K562 (cell line): ENCODE measurements around the gene RPLP2. TPM values are rescaled to one million over a fixed set of nuclear protein-coding genes. Genes with fewer than 3 reads are reported as not detected.
A peak's percentile ranks its signal among the peaks of the same experiment; 100 is the strongest.

Experiments
- CCNT2 ChIP-seq: IDR thresholded peaks from 2 replicates; pipeline ENCODE4 v1.6.1; 2011; ENCODE audit warnings: borderline replicate concordance, low read depth, mild to moderate bottlenecking, moderate library complexity, mixed read lengths, low read length; ENCODE audit not compliant: insufficient read length; ENCODE audit errors: extremely low read depth
- CTBP1 ChIP-seq: fragments of 450-650 bp; IDR thresholded peaks from 2 replicates; pipeline ENCODE4 v1.6.1; 2016; ENCODE audit warnings: borderline replicate concordance
- EP400 ChIP-seq: fragments of 450-650 bp; IDR thresholded peaks from 2 replicates; pipeline ENCODE4 v1.6.1; 2017; ENCODE audit warnings: antibody characterized with exemption, mild to moderate bottlenecking, moderate library complexity
- GATAD2B ChIP-seq: fragments of 450-650 bp; IDR thresholded peaks from 2 replicates; pipeline ENCODE4 v1.6.1; 2017; ENCODE audit warnings: mild to moderate bottlenecking, borderline replicate concordance
- HMGN3 ChIP-seq: IDR thresholded peaks from 2 replicates; pipeline ENCODE4 v1.6.1; 2011; ENCODE audit warnings: borderline replicate concordance, low read depth, mild to moderate bottlenecking, mixed read lengths, low read length; ENCODE audit not compliant: insufficient read length; ENCODE audit errors: extremely low read depth
- HNRNPUL1 ChIP-seq: fragments of 200-400 bp; formaldehyde crosslinking; IDR thresholded peaks from 2 replicates; pipeline ENCODE4 v1.6.1; 2017; ENCODE audit warnings: low read length
- MEIS2 ChIP-seq: fragments of 450-650 bp; IDR thresholded peaks from 2 replicates; pipeline ENCODE4 v1.6.1; 2014; ENCODE audit warnings: mild to moderate bottlenecking; ENCODE audit not compliant: partially characterized antibody
- NFIX ChIP-seq: fragments of 250-450 bp; sonication (Bioruptor Pico); IDR thresholded peaks from 2 replicates; pipeline ENCODE4 v1.4.0; 2020; ENCODE audit warnings: low read depth, mild to moderate bottlenecking, moderate library complexity
- POLR2AphosphoS5 ChIP-seq: IDR thresholded peaks from 2 replicates; pipeline ENCODE4 v1.6.1; 2011; ENCODE audit warnings: mild to moderate bottlenecking, low read depth, low read length, moderate library complexity; ENCODE audit not compliant: control insufficient read depth, insufficient read depth
- SNIP1 ChIP-seq: fragments of 450-650 bp; IDR thresholded peaks from 2 replicates; pipeline ENCODE4 v1.7.1; 2017; ENCODE audit warnings: low read depth, mild to moderate bottlenecking
- TBL1XR1 ChIP-seq, 2 experiments: IDR thresholded peaks; 2 replicates each; pipeline ENCODE4 v1.6.1; 2012; ENCODE audit warnings: improper control_type of control experiment in 2 of 2, low read length in 2 of 2, mild to moderate bottlenecking in 1 of 2
- ZNF717 ChIP-seq: fragments of 250-450 bp; sonication (Bioruptor Pico); IDR thresholded peaks from 2 replicates; pipeline ENCODE4 v1.5.0; 2021
- polyA plus RNA-seq, 8 experiments: library from polyadenylated mRNA; depleted of rRNA in 4 of 8; stranded (reverse) in 5 of 8; unstranded in 3 of 8; fragments of >200 nt; fragmentation: Nextera tagmentation in 2 of 8; fragmentation: Illumina TruSeq in 1 of 8; extraction: Ambion mirVana in 2 of 8; extraction: Trizol in 1 of 8; gene quantifications; 2 replicates each; pipeline versions ENCODE4 v1.2.1 to v1.2.3, GENCODE V29; 2011 to 2014; ENCODE audit warnings: inconsistent platforms in 1 of 8, missing spikeins in 1 of 8
- total RNA-seq, 7 experiments: library from RNA; depleted of rRNA in 6 of 7; stranded (reverse); fragments of >200 nt in 6 of 7; fragmentation: Illumina TruSeq in 2 of 7; extraction: Trizol in 2 of 7; gene quantifications; 2 replicates each; pipeline versions ENCODE4 v1.2.1 to v1.2.3, GENCODE V29; 2011 to 2021; ENCODE audit warnings: low replicate concordance in 1 of 7
- TF ChIP-seq, protein P1 (sequence below): fragments of 450-650 bp; IDR thresholded peaks from 2 replicates; pipeline ENCODE4 v1.7.0; 2016; ENCODE audit warnings: borderline replicate concordance
- TF ChIP-seq, protein P2 (sequence below), 2 experiments: fragments of 150-350 bp in 1 of 2; IDR thresholded peaks; 2 replicates each; pipeline ENCODE4 v1.6.1; 2012 to 2016; ENCODE audit warnings: low read depth in 2 of 2, low read length in 2 of 2, mild to moderate bottlenecking in 1 of 2, moderate library complexity in 1 of 2
- TF ChIP-seq, protein P3 (sequence below): fragments of 250-450 bp; sonication (Bioruptor Pico); IDR thresholded peaks from 2 replicates; pipeline ENCODE4 v1.9.0; 2021; ENCODE audit warnings: mild to moderate bottlenecking, inconsistent platforms
- TF ChIP-seq, protein P4 (sequence below): fragments of 250-450 bp; sonication (Bioruptor Pico); IDR thresholded peaks from 2 replicates; pipeline ENCODE4 v1.8.0; 2021; ENCODE audit warnings: borderline replicate concordance, mild to moderate bottlenecking, moderate library complexity; ENCODE audit not compliant: poor library complexity, severe bottlenecking

RPLP2 gene
- total and polyA plus RNA-seq, 9 of the 15 experiments (the other 6 are each of a cell fraction or from before 2014, with no cell fraction given): 528 to 3,807 (median 1,633) TPM

DNA sequence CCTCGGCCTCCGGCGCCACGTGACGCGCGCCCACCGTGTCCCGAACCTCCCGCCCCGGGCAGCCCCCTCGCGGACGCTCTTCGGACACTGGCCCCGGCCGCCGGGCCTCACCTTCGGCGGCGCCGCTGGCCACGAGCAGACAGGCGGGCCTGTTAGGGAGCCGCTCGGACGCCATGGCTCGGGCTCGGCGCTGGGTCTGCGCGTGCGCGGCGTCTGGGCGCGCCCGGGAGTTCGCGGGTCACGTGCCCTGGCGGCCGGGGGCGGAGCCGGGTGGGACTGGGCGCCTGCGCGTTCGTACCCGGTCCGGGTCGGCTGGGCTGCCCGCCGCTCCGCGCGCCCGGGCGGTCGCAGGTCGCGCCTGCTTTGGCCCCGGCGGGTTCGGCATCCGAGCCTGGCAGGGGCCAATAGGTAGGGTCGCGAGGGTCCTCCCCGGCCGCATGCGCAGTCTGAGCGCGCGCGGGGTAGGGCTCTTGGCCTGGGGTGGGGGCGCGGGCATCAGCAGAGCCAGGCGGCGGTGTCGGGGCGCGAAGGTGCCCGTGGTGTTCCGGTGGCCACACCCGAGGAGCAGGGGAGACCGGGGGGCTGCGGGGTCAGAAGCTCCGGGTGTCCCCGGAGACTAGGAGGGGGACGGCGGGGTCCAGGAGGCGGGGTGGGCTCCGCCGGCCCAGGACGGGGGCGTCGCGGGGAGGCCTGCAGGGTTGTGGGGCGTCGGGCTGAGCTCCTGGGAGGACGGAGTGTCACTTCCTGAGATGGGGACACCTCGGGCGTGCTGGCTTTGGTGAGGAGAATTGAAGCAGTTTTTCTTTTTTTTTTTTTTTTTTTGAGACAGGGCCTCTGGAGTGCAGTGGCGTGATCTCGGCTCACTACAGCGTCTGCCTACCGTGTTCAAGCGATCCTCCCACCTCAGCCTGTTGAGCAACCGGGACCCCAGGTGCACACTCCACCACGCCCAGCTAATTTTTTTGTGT, 32.2 kb upstream of the RPLP2 start, which contains the start of gene GATD1 (continued):
- TF ChIP-seq, protein P1, sequence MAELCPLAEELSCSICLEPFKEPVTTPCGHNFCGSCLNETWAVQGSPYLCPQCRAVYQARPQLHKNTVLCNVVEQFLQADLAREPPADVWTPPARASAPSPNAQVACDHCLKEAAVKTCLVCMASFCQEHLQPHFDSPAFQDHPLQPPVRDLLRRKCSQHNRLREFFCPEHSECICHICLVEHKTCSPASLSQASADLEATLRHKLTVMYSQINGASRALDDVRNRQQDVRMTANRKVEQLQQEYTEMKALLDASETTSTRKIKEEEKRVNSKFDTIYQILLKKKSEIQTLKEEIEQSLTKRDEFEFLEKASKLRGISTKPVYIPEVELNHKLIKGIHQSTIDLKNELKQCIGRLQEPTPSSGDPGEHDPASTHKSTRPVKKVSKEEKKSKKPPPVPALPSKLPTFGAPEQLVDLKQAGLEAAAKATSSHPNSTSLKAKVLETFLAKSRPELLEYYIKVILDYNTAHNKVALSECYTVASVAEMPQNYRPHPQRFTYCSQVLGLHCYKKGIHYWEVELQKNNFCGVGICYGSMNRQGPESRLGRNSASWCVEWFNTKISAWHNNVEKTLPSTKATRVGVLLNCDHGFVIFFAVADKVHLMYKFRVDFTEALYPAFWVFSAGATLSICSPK: no peak
- no peak for TF ChIP-seq ZNF717 (CRISPR knock-in tag)
- TF ChIP-seq CCNT2: peak; percentile 63
- TF ChIP-seq, protein P2, sequence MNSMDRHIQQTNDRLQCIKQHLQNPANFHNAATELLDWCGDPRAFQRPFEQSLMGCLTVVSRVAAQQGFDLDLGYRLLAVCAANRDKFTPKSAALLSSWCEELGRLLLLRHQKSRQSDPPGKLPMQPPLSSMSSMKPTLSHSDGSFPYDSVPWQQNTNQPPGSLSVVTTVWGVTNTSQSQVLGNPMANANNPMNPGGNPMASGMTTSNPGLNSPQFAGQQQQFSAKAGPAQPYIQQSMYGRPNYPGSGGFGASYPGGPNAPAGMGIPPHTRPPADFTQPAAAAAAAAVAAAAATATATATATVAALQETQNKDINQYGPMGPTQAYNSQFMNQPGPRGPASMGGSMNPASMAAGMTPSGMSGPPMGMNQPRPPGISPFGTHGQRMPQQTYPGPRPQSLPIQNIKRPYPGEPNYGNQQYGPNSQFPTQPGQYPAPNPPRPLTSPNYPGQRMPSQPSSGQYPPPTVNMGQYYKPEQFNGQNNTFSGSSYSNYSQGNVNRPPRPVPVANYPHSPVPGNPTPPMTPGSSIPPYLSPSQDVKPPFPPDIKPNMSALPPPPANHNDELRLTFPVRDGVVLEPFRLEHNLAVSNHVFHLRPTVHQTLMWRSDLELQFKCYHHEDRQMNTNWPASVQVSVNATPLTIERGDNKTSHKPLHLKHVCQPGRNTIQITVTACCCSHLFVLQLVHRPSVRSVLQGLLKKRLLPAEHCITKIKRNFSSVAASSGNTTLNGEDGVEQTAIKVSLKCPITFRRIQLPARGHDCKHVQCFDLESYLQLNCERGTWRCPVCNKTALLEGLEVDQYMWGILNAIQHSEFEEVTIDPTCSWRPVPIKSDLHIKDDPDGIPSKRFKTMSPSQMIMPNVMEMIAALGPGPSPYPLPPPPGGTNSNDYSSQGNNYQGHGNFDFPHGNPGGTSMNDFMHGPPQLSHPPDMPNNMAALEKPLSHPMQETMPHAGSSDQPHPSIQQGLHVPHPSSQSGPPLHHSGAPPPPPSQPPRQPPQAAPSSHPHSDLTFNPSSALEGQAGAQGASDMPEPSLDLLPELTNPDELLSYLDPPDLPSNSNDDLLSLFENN (IDR thresholded peaks at IDR 0.05; ENCODE audit: low read depth in 2 of 2, low read length in 2 of 2): 0 out of 4 replicates have a peak, but pooled peaks of 1 of the 2 experiments have one; percentile 21
- peak; percentile 59; the same call in 1 of the 2 replicates for TF ChIP-seq CTBP1
- peak; percentile 87 for TF ChIP-seq POLR2AphosphoS5
- no peak for TF ChIP-seq NFIX (CRISPR knock-in tag)
- TF ChIP-seq MEIS2: peak; percentile 70
- TF ChIP-seq, protein P3, sequence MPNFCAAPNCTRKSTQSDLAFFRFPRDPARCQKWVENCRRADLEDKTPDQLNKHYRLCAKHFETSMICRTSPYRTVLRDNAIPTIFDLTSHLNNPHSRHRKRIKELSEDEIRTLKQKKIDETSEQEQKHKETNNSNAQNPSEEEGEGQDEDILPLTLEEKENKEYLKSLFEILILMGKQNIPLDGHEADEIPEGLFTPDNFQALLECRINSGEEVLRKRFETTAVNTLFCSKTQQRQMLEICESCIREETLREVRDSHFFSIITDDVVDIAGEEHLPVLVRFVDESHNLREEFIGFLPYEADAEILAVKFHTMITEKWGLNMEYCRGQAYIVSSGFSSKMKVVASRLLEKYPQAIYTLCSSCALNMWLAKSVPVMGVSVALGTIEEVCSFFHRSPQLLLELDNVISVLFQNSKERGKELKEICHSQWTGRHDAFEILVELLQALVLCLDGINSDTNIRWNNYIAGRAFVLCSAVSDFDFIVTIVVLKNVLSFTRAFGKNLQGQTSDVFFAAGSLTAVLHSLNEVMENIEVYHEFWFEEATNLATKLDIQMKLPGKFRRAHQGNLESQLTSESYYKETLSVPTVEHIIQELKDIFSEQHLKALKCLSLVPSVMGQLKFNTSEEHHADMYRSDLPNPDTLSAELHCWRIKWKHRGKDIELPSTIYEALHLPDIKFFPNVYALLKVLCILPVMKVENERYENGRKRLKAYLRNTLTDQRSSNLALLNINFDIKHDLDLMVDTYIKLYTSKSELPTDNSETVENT (CRISPR knock-in tag): peak; percentile 87
- TF ChIP-seq HNRNPUL1: no peak
- peak; percentile 90 for TF ChIP-seq GATAD2B
- no peak for TF ChIP-seq SNIP1
- TF ChIP-seq HMGN3: peak; percentile 24
- TF ChIP-seq, protein P4, sequence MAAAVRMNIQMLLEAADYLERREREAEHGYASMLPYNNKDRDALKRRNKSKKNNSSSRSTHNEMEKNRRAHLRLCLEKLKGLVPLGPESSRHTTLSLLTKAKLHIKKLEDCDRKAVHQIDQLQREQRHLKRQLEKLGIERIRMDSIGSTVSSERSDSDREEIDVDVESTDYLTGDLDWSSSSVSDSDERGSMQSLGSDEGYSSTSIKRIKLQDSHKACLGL (CRISPR knock-in tag): peak; percentile 14
- TF ChIP-seq TBL1XR1 (IDR thresholded peaks at IDR 0.05; ENCODE audit: low read length in 2 of 2): no peak
- TF ChIP-seq EP400: no peak
